Panc1 (cell line): ENCODE measurements around the gene PRM2. TPM values are rescaled to one million over a fixed set of nuclear protein-coding genes. Genes with fewer than 3 reads are reported as not detected.

Experiments used
- ATAC-seq: fragments of 200-7000 bp; cut with Tn5 transposase; 2 replicates; pipeline ENCODE4 v1.9.1; 2020; ENCODE audit warnings: mild to moderate bottlenecking, moderate library complexity
- BruUV-seq: library from RNA; stranded (reverse); fragments of 400-500 nt; replicated peaks from 2 replicates; lab custom pipeline; 2021; lab: Mats Ljungman, UMichigan
- CTCF ChIA-PET: fragments of 300-600 bp; sonication (Branson Sonifier 250); formaldehyde crosslinking; loops from one replicate; lab custom pipeline; 2022; ENCODE audit warnings: antibody characterized with exemption; lab: Charles Lee
- POLR2A ChIA-PET: fragments of 300-600 bp; sonication (Branson Sonifier 250); formaldehyde crosslinking; loops from one replicate; lab custom pipeline; 2022; ENCODE audit warnings: antibody characterized with exemption; lab: Charles Lee
- DNase-seq: peaks from one replicate; pipeline ENCODE4 v3.0.0-alpha.2; 2010; ENCODE audit warnings: low read depth, low spot score
- H3K27ac ChIP-seq: 2 replicates; pipeline ENCODE4 v1.5.1; 2011; ENCODE audit warnings: mild to moderate bottlenecking, low read length, inconsistent platforms
- H3K27me3 ChIP-seq: fragments of 200-500 bp; sonication (Bioruptor generic); 2 replicates; pipeline ENCODE4 v1.6.0; 2014; ENCODE audit warnings: low read length, inconsistent platforms; ENCODE audit not compliant: control insufficient read depth, insufficient read depth
- H3K36me3 ChIP-seq: fragments of 200-500 bp; sonication (Bioruptor generic); 2 replicates; pipeline ENCODE4 v1.5.1; 2014; ENCODE audit warnings: inconsistent platforms, mild to moderate bottlenecking, low read length, moderate library complexity; ENCODE audit not compliant: control insufficient read depth, insufficient read depth
- H3K4me1 ChIP-seq: 2 replicates; pipeline ENCODE4 v1.5.1; 2011; ENCODE audit warnings: inconsistent platforms, mild to moderate bottlenecking, low read length, moderate library complexity; ENCODE audit not compliant: control insufficient read depth, insufficient read depth
- H3K4me3 ChIP-seq, 2 experiments: 2 replicates each; pipeline ENCODE4 v1.5.1; 2011 to 2012; ENCODE audit warnings: low read depth in 2 of 2, low read length in 2 of 2, mild to moderate bottlenecking in 2 of 2, inconsistent platforms in 1 of 2, moderate library complexity in 1 of 2
- H3K9me3 ChIP-seq: fragments of 200-500 bp; sonication (Bioruptor generic); 2 replicates; pipeline ENCODE4 v1.5.1; 2014; ENCODE audit warnings: low read depth, mild to moderate bottlenecking, inconsistent platforms, low read length, moderate library complexity; ENCODE audit not compliant: control insufficient read depth, insufficient read depth
- CTCF ChIP-seq: fragments of 450-650 bp; IDR thresholded peaks from 2 replicates; pipeline ENCODE4 v1.5.1; 2017; ENCODE audit warnings: mild to moderate bottlenecking
- POLR2AphosphoS5 ChIP-seq: IDR thresholded peaks from 2 replicates; pipeline ENCODE4 v1.6.1; 2012; ENCODE audit warnings: mild to moderate bottlenecking, low read depth, low read length, moderate library complexity
- REST ChIP-seq, 2 experiments: IDR thresholded peaks; 2 replicates each; pipeline ENCODE4 v1.6.1; 2011 to 2012; ENCODE audit warnings: low read depth in 2 of 2, control low read depth in 1 of 2, low read length in 1 of 2, mild to moderate bottlenecking in 1 of 2, moderate library complexity in 1 of 2; ENCODE audit not compliant: insufficient read depth in 1 of 2
- SIN3A ChIP-seq: IDR thresholded peaks from 2 replicates; pipeline ENCODE4 v1.6.1; 2012; ENCODE audit warnings: low read depth, mild to moderate bottlenecking, low read length, moderate library complexity, borderline replicate concordance; ENCODE audit not compliant: insufficient read depth
- TCF7L2 ChIP-seq: IDR thresholded peaks from 2 replicates; pipeline ENCODE4 v1.6.1; 2011; ENCODE audit warnings: mild to moderate bottlenecking, low read depth, low read length, inconsistent platforms
- in situ Hi-C: cut with HindIII; loops from 2 replicates; pipeline ENCODE4 v1.10.0; 2016; ENCODE audit warnings: low sequenced_read_pairs, low pct_unique_long_range_greater_than_20kb
- intact Hi-C: fragments of 100-400 bp; cut with micrococcal nuclease; formaldehyde crosslinking; loops from one replicate; pipeline ENCODE4 v1.10.0; 2022; ENCODE audit not compliant: unreplicated experiment
- total RNA-seq: library from RNA; stranded (reverse); gene quantifications from one replicate; pipeline ENCODE4 v1.2.1, GENCODE V29; 2021; ENCODE audit not compliant: unreplicated experiment

PRM2 gene
- total RNA-seq, 1 experiment from 2014 or later: not detected

DNA sequence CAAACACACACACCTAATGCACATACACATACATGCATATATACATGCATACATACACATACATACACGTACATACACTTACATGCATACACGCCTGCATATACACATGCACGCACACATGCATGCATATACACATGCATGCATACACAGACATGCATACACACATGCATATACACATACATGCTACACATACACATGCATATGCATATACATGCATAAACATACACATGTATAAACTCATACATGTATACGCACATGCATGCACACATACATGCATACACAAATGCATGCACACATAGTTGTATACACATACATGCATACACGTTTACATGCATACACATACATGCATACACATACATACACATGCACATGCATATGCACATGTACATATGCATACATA, 45.4 kb upstream of the PRM2 start:
- Histone ChIP-seq H3K27ac (no peak overlapping the region), H3K36me3 (no peaks in the 10 kb centered on the region), H3K27me3 (no peaks in the 10 kb centered on the region), H3K4me1 (0 out of 2 replicates have a peak, but pooled peaks cover 2% of the 10 kb centered on the region), H3K9me3 (no peaks in the 10 kb centered on the region), H3K4me3 (no peak overlapping the region)
- in situ Hi-C loops: no loop called here
- DNase-seq (no peak), ATAC-seq (no peak)
- ChIA-PET POLR2A (no interaction called here), CTCF (no interaction called here)
- intact Hi-C loops: no loop called here
- TF ChIP-seq TCF7L2 (no peak), REST (IDR thresholded peaks at IDR 0.05; ENCODE audit: insufficient read depth in 1 of 2, low read depth in 2 of 2, low read length in 1 of 2) (no peak), SIN3A (no peak), CTCF (no peak), POLR2AphosphoS5 (no peak)
- no TSS peak for BruUV-seq

DNA sequence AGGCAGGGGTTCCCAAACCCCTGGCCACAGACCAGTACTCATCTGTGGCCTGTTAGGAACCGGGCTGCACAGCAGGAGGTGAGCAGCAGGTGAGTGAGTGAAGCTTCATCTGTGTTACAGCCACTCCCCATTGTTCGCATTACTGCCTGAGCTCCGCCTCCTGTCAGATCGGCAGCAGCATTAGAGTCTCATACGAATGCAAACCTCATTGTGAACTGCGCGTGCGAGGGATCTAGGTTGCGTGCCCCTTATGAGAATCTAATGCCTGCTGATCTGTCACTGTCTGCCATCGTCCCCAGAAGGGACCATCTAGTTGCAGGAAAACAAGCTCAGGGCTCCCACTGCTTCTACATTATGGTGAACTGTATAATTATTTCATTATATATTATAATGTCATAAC, 43.9 kb upstream of the PRM2 start:
- ATAC-seq (no peak), DNase-seq (no peak)
- Histone ChIP-seq H3K4me1 (peaks cover 2% of the 10 kb centered on the region; the same call in 1 of the 2 replicates), H3K9me3 (no peaks in the 10 kb centered on the region), H3K36me3 (no peaks in the 10 kb centered on the region), H3K27ac (no peak overlapping the region), H3K4me3 (no peak overlapping the region), H3K27me3 (no peaks in the 10 kb centered on the region)
- TF ChIP-seq POLR2AphosphoS5: no peak
- no peak for TF ChIP-seq TCF7L2
- TF ChIP-seq REST (IDR thresholded peaks at IDR 0.05; ENCODE audit: insufficient read depth in 1 of 2, low read depth in 2 of 2, low read length in 1 of 2): no peak
- TF ChIP-seq SIN3A: no peak
- no peak for TF ChIP-seq CTCF
- in situ Hi-C loops (no loop called here), intact Hi-C loops (no loop called here)
- no TSS peak for BruUV-seq
- POLR2A ChIA-PET: no interaction called here
- CTCF ChIA-PET: no interaction called here
